ENCODE results near the gene CLIP4.

The CLIP4 gene

DNA sequence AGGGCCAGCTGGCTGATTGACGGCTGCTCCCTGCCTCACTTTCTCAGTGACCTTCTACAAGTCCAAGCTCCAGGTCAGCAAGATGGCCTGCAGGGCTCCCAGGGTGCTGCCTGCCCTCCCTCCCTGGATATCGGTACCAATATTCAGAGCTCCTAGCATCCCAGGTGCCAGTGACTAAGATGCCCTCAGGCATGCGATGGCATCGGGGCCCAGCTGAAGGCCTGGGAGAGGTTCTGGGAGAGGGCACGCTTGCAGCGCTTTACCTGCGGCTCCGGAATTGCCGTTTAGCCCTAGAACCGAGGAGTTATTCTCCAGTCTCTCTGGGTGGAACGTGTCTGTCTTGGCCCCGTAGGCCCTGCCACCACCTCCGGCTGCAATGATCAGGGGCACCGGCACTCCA is 116.8 kb downstream of the CLIP4 start:
- CTCF ChIA-PET = interaction anchor here (1.0 kb wide), 1 partner anchor 273 kb away, joined by 5 read pairs; no protein-coding TSS in a partner anchor
- DNase-seq (ENCODE audit: low read depth, low spot score) = no peak
- no peak overlapping the region for H3K4me3 ChIP-seq (ENCODE audit: low read depth, low read length)
- POLR2A ChIA-PET = no interaction called here
- TF ChIP-seq, protein P1, sequence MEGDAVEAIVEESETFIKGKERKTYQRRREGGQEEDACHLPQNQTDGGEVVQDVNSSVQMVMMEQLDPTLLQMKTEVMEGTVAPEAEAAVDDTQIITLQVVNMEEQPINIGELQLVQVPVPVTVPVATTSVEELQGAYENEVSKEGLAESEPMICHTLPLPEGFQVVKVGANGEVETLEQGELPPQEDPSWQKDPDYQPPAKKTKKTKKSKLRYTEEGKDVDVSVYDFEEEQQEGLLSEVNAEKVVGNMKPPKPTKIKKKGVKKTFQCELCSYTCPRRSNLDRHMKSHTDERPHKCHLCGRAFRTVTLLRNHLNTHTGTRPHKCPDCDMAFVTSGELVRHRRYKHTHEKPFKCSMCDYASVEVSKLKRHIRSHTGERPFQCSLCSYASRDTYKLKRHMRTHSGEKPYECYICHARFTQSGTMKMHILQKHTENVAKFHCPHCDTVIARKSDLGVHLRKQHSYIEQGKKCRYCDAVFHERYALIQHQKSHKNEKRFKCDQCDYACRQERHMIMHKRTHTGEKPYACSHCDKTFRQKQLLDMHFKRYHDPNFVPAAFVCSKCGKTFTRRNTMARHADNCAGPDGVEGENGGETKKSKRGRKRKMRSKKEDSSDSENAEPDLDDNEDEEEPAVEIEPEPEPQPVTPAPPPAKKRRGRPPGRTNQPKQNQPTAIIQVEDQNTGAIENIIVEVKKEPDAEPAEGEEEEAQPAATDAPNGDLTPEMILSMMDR (IDR thresholded peaks at IDR 0.05; ENCODE audit: insufficient read depth, low read length, missing control alignments) = no peak

DNA sequence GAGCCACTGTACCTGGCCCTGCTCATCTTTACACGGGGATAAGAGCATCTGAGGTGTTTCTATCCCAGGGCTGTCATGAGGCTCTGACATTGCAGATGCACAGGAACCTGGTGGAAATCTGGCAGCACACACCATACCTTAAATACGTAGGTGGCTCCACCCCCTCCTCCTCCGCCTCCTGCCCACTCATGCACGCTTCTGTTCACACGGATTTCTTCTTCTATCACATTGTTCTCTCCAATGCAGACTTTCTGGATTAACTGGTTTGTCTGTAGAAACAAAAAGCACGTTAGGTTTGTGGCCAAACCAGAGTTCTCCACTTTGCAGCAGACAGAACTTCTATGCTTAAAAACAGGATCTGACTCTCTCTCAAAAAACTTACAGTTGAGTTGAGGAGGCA is 118.2 kb downstream of the CLIP4 start:
- DNase-seq (ENCODE audit: low read depth, low spot score) = no peak
- TF ChIP-seq, protein P1 (IDR thresholded peaks at IDR 0.05; ENCODE audit: insufficient read depth, low read length, missing control alignments) = no peak
- CTCF ChIA-PET = no interaction called here
- POLR2A ChIA-PET = no interaction called here
- no peak overlapping the region for H3K4me3 ChIP-seq (ENCODE audit: low read depth, low read length)

DNA sequence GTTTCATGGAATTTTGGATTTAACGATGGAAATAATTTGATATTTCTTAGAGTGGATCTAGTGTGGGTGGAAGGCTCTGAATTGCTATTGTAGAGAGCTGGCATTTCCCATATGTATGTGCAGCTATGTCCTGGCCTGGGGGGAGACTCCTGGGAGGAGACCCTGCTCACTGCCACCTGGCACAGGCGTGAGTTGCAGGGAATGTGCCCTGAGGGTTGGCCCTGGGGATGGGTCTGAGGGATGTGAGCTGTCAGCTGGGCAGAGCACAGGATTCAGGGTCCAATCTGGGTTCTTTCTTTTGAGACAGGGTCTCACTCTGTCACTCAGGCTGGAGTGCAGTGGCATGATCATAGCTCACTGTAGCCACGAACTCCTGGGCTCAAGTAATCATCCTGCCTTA is 120.2 kb downstream of the CLIP4 start:
- TF ChIP-seq, protein P1 (IDR thresholded peaks at IDR 0.05; ENCODE audit: insufficient read depth, low read length, missing control alignments) = no peak
- ChIA-PET POLR2A (no interaction called here), CTCF (no interaction called here)
- DNase-seq (ENCODE audit: low read depth, low spot score) = no peak
- H3K4me3 ChIP-seq (ENCODE audit: low read depth, low read length) = no peak overlapping the region

GRCh38 chr2:29236074-29236473 is 120.9 kb downstream of the CLIP4 start:
- H3K4me3 ChIP-seq (ENCODE audit: low read depth, low read length) = no peak overlapping the region
- DNase-seq (ENCODE audit: low read depth, low spot score) = no peak
- TF ChIP-seq, protein P1 (IDR thresholded peaks at IDR 0.05; ENCODE audit: insufficient read depth, low read length, missing control alignments) = no peak
- CTCF ChIA-PET = no interaction called here
- POLR2A ChIA-PET = no interaction called here

- TF ChIP-seq, protein P1 (IDR thresholded peaks at IDR 0.05; ENCODE audit: insufficient read depth, low read length, missing control alignments) = peak; percentile 78
- CTCF ChIA-PET = interaction anchor here (0.9 to 1.5 kb wide), 4 partner anchors 11 to 834 kb away, joined by 3 to 5 read pairs (median 4); no protein-coding TSS in a partner anchor
- DNase-seq (ENCODE audit: low read depth, low spot score) = no peak
- no peak overlapping the region for H3K4me3 ChIP-seq (ENCODE audit: low read depth, low read length)
- POLR2A ChIA-PET = no interaction called here
Measured at GRCh38 chr2:29238497-29238896, 123.3 kb downstream of the CLIP4 start.

Data from AG04449 (cell line).